ENCODE data around the gene C10orf143.
"Not testable (repeated sequence)": the region's sequence is repeated elsewhere in the genome, so short reads cannot be mapped to it uniquely, and the experiment has no call there.

C10orf143 gene

DNA sequence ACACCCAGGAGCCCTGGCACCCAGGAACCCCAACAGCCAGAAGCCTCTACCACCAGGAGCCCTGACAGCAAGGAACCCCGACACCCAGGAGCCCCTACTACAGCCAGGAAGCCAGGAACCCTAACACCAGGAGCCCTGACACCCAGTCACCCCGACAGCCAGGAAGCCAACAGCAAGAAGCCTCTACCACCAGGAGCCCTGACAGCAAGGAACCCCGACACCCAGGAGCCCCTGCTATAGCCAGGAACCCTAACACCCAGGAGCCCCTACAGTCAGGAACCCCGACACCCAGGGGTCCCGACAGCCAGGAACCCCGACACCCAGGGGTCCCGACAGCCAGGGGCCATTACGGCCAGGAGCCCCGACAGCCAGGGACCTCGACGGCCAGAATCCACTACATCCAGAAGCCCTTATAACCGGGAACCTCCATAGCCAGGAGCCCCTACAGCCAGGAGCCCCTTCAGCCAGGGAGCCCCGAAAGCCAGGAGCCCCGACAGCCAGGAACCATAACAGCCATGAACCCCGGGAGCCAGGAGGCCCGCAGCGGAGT, 25.1 kb upstream of the C10orf143 start:
- CTCF ChIA-PET: interaction anchor here (1.9 kb wide), 1 partner anchor 26 kb away, joined by 5 read pairs; the partner anchor contains the start of gene C10orf143
- POLR2A ChIA-PET: interaction anchor here (1.0 to 4.1 kb wide), 2 partner anchors 9 to 25 kb away, joined by 6 to 104 read pairs; partner anchors contain the start of gene C10orf143
- no peak for DNase-seq (ENCODE audit: extremely low spot score)
- no peak for TF ChIP-seq HDGF (IDR thresholded peaks at IDR 0.05; ENCODE audit: borderline replicate concordance)
- TF ChIP-seq BHLHE40 (IDR thresholded peaks at IDR 0.05; ENCODE audit: borderline replicate concordance): no peak
- no peak for TF ChIP-seq FOXK2 (IDR thresholded peaks at IDR 0.05)
- no peak for TF ChIP-seq L3MBTL2 (conservative IDR thresholded peaks at IDR 0.05)
- TF ChIP-seq CTBP1 (IDR thresholded peaks at IDR 0.05; ENCODE audit: borderline replicate concordance): no peak
- TF ChIP-seq ELF4 (IDR thresholded peaks at IDR 0.05): no peak
- no peak for TF ChIP-seq ARNT (IDR thresholded peaks at IDR 0.05)
- TF ChIP-seq, protein P1, sequence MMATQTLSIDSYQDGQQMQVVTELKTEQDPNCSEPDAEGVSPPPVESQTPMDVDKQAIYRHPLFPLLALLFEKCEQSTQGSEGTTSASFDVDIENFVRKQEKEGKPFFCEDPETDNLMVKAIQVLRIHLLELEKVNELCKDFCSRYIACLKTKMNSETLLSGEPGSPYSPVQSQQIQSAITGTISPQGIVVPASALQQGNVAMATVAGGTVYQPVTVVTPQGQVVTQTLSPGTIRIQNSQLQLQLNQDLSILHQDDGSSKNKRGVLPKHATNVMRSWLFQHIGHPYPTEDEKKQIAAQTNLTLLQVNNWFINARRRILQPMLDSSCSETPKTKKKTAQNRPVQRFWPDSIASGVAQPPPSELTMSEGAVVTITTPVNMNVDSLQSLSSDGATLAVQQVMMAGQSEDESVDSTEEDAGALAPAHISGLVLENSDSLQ (IDR thresholded peaks at IDR 0.05): no peak
- TF ChIP-seq ZNF384 (IDR thresholded peaks at IDR 0.05): no peak

DNA sequence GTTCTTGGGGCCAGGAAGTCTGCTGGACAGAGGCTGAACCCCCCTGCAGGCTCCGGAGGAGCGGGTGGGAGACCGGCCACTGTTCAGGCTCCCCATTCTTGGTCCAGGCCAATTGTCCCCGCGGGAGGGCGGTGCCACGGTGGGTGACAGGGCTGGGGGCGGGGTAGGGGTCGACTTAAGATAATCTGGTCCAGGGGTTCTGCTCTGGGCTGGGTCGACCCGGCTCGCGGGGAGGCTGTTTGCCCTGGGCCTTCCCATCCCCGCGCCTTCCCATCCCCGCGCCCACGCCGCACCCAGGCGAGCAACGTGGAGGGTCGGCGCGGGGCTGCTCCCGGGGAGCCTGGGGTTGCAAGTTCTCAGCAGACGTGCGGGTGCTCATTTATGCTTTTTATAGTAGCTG, 18.3 kb upstream of the C10orf143 start:
- no peak for DNase-seq (ENCODE audit: extremely low spot score)
- POLR2A ChIA-PET: interaction anchor here (2.9 kb wide), 1 partner anchor 18 kb away, joined by 28 read pairs; the partner anchor contains the start of gene C10orf143
- CTCF ChIA-PET: interaction anchor here (0.6 to 1.1 kb wide), 2 partner anchors 19 to 59 kb away, joined by 3 read pairs; no protein-coding TSS in a partner anchor
- TF ChIP-seq, protein P1 (IDR thresholded peaks at IDR 0.05): no peak
- no peak for TF ChIP-seq NFRKB (IDR thresholded peaks at IDR 0.05)
- TF ChIP-seq CTBP1 (IDR thresholded peaks at IDR 0.05; ENCODE audit: borderline replicate concordance): no peak
- TF ChIP-seq HDGF (IDR thresholded peaks at IDR 0.05; ENCODE audit: borderline replicate concordance): no peak
- no peak for TF ChIP-seq TARDBP (IDR thresholded peaks at IDR 0.05)
- TF ChIP-seq FOXK2 (IDR thresholded peaks at IDR 0.05): no peak
- no peak for TF ChIP-seq FOXM1 (IDR thresholded peaks at IDR 0.05; ENCODE audit: borderline replicate concordance)
- TF ChIP-seq SP1 (IDR thresholded peaks at IDR 0.05): no peak
- no peak for TF ChIP-seq SUZ12 (IDR thresholded peaks at IDR 0.05)
- no peak for TF ChIP-seq ARNT (IDR thresholded peaks at IDR 0.05)
- no peak for TF ChIP-seq LEF1 (IDR thresholded peaks at IDR 0.05; ENCODE audit: borderline replicate concordance)

DNA sequence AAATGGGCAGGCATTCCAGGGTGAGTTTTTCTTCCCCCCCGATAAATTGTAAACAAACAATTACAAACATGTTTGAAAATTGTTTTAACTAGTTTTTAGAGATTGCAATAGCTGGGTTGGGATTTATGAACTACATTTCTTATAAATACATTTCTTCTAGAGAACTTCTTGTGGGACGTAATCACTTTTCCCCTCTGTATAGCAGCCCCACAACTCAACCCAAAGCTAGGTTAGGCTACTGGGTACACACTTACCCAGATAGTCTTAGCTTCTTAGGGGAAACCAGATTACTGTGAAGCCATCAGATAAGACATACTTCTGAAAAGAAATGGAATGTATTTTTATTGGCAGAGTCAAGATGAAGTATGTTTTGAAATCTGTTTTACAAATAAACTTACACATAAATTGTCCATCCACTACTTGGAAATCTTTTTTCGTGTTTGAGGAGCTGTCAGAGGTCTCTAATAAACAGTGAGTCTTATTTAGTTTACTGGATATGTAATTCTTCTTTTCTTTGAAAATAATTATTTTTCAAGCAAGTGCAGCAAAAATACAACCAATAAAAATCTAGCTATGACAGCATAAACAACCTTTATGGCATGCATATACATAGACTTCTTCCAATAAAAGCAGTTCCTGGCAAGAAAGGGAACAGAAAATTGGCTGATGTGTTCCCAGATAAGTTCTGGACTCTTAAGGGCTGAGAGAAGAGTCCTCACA, 17.6 kb upstream of the C10orf143 start:
- TF ChIP-seq CTBP1 (IDR thresholded peaks at IDR 0.05; ENCODE audit: borderline replicate concordance) (no peak), SUZ12 (IDR thresholded peaks at IDR 0.05) (no peak), LEF1 (IDR thresholded peaks at IDR 0.05; ENCODE audit: borderline replicate concordance) (no peak), ZNF384 (IDR thresholded peaks at IDR 0.05) (no peak), NFRKB (IDR thresholded peaks at IDR 0.05) (no peak), FOXA1 (IDR thresholded peaks at IDR 0.05) (no peak), BHLHE40 (IDR thresholded peaks at IDR 0.05; ENCODE audit: borderline replicate concordance) (no peak), HDGF (IDR thresholded peaks at IDR 0.05; ENCODE audit: borderline replicate concordance) (no peak), L3MBTL2 (conservative IDR thresholded peaks at IDR 0.05) (no peak), ELF4 (IDR thresholded peaks at IDR 0.05) (no peak), SP1 (IDR thresholded peaks at IDR 0.05) (no peak), FOXK2 (IDR thresholded peaks at IDR 0.05) (no peak), FOXM1 (IDR thresholded peaks at IDR 0.05; ENCODE audit: borderline replicate concordance) (no peak), TARDBP (IDR thresholded peaks at IDR 0.05) (no peak), ARNT (IDR thresholded peaks at IDR 0.05) (no peak)
- TF ChIP-seq, protein P1 (IDR thresholded peaks at IDR 0.05): no peak
- DNase-seq (ENCODE audit: extremely low spot score): no peak
- ChIA-PET CTCF (interaction anchor here (0.7 to 1.1 kb wide), 3 partner anchors 17 to 745 kb away, joined by 3 to 4 read pairs (median 3); partner anchors contain the start of gene C10orf143), POLR2A (interaction anchor here (2.9 kb wide), 1 partner anchor 18 kb away, joined by 28 read pairs; the partner anchor contains the start of gene C10orf143)

DNA sequence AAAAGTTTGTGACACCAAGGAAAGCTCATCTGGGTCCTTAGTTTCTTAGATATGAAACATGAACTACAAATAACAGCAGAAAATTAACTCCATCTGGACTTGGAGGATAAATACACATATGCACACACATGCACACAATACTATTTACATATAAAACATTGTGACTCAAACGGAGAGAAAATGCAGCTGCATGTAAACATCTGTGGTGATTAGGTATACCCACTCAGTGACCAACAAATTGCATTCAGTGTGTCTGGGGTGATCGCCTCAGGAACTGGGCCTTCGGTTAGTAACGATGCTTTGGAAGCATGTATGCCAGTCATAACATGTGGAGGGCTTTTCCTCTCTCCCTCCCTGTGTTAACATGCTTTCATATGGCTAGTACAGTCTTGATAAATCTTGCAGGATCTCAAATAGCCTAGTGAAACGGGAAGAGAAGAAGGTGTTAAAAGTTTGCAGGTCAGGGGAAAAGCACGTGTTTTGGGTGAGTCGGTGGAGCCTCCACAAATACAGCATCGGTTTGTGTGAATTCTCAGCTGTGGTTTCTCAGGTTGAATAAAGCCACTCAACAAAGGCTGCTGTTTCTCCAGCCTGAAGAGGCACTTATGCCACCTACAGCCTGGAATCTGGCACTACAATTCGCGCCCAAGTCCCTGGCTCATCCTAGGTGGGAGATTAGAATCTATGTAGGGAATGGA, 16.9 kb upstream of the C10orf143 start:
- POLR2A ChIA-PET: interaction anchor here (1.3 to 2.9 kb wide), 2 partner anchors 9 to 17 kb away, joined by 6 to 28 read pairs; partner anchors contain the start of genes C10orf143 and GLRX3
- DNase-seq (ENCODE audit: extremely low spot score): peak; percentile 87
- peak; percentile 75 for TF ChIP-seq L3MBTL2 (conservative IDR thresholded peaks at IDR 0.05)
- no peak for TF ChIP-seq ELF4 (IDR thresholded peaks at IDR 0.05)
- TF ChIP-seq ZNF384 (IDR thresholded peaks at IDR 0.05): no peak
- TF ChIP-seq SP1 (IDR thresholded peaks at IDR 0.05): no peak
- TF ChIP-seq FOXA1 (IDR thresholded peaks at IDR 0.05): no peak
- CTCF ChIA-PET: interaction anchor here (0.6 to 1.1 kb wide), 6 partner anchors 16 to 744 kb away, joined by 3 to 4 read pairs (median 3); partner anchors contain the start of gene C10orf143

DNA sequence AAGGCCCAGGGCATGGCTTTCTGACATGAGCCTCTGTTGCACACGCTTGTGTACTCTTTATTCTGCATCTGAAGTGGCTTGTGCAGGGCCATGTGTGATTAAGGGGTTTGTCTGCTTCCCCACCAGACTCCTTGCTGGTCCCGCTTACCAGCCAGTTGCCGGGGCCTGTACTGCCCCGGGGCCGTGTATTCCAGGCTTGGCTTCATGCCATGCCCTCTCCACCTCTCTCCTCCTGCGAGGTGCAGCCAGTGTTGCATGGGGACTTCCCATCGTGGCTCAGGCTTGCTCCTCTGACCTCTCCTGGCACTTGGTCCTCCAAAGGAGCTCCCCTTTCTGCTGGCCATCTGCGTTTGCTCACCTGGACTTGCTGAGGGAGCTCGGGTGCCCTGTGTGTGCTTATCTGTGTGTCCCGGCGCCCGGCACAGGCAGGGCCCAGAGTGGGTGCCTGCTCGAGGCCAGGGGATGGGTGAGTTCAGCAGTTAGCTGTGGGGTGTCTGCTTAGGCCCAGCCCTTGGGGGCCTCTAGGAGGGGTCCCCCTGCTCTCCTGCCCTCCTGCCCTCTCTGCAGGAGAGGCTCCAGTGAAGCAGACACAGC, 11.0 kb upstream of the C10orf143 start:
- TF ChIP-seq SUZ12 (IDR thresholded peaks at IDR 0.05): no peak
- no peak for TF ChIP-seq FOXK2 (IDR thresholded peaks at IDR 0.05)
- TF ChIP-seq SP1 (IDR thresholded peaks at IDR 0.05): no peak
- no peak for TF ChIP-seq HDGF (IDR thresholded peaks at IDR 0.05; ENCODE audit: borderline replicate concordance)
- no peak for TF ChIP-seq FOXM1 (IDR thresholded peaks at IDR 0.05; ENCODE audit: borderline replicate concordance)
- no peak for TF ChIP-seq NFRKB (IDR thresholded peaks at IDR 0.05)
- TF ChIP-seq FOXA1 (IDR thresholded peaks at IDR 0.05): no peak
- no peak for TF ChIP-seq LEF1 (IDR thresholded peaks at IDR 0.05; ENCODE audit: borderline replicate concordance)
- TF ChIP-seq, protein P1 (IDR thresholded peaks at IDR 0.05): no peak
- TF ChIP-seq BHLHE40 (IDR thresholded peaks at IDR 0.05; ENCODE audit: borderline replicate concordance): no peak
- no peak for TF ChIP-seq CTBP1 (IDR thresholded peaks at IDR 0.05; ENCODE audit: borderline replicate concordance)
- no peak for TF ChIP-seq ARNT (IDR thresholded peaks at IDR 0.05)
- no peak for TF ChIP-seq L3MBTL2 (conservative IDR thresholded peaks at IDR 0.05)
- no peak for TF ChIP-seq ELF4 (IDR thresholded peaks at IDR 0.05)
- no peak for TF ChIP-seq TARDBP (IDR thresholded peaks at IDR 0.05)
- no peak for TF ChIP-seq ZNF384 (IDR thresholded peaks at IDR 0.05)
- CTCF ChIA-PET: no interaction called here
- DNase-seq (ENCODE audit: extremely low spot score): no peak
- POLR2A ChIA-PET: interaction anchor here (1.5 kb wide), 1 partner anchor 11 kb away, joined by 9 read pairs; the partner anchor contains the start of gene C10orf143

DNA sequence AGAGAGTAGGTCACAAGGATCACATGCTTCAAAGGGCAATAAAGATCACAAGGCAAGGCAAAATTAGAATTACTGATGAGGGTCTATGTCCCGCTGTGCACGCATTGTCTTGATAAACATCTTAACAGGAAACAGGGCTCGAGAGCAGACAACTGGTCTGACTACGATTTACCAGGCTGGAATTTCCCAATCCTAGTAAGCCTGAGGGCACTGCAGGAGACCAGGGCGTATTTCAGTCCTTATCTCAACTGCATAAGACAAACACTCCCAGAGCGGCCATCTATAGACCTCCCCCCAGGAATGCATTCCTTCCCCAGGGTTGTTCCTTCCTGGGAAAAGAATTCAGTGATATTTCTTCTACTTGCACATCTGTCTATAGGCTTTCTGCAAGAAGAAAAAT, 6.9 kb upstream of the C10orf143 start:
- POLR2A ChIA-PET; CTCF ChIA-PET; DNase-seq (ENCODE audit: extremely low spot score): not testable (repeated sequence)

DNA sequence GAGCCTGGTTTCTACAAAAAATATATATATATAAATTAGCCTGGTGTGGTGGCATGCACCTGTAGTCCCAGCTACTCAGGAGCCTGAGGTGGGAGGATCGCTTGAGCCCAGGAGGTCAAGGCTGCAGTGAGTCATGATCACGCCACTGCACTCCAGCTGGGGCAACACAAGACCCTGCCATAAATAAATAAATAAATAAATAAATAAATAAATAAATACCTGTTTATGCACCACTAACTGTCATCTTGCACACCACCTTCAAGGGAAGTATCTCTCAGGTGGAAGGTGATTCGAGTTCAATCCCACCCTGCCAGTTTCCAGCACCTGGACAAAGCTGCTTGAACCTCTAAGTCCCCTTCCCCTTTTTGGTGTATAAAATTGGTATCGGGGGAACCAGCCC, 6.3 kb upstream of the C10orf143 start:
- POLR2A ChIA-PET; DNase-seq (ENCODE audit: extremely low spot score); CTCF ChIA-PET: not testable (repeated sequence)
